Heart right ventricle (tissue), 16 donors: ENCODE data around the gene FRAS1. TPM values are rescaled to one million over a fixed set of nuclear protein-coding genes. Genes with fewer than 3 reads are reported as not detected.

Experiments
- ATAC-seq, 8 donors: fragments of 200-7000 bp; cut with Tn5 transposase; one replicate each; pipeline ENCODE4 v1.9.1; 2020; ENCODE audit warnings: mild to moderate bottlenecking in 8 of 8, moderate library complexity in 8 of 8, moderate number of reproducible peaks in 1 of 8
- DNase-seq, 2 donors: peaks; one replicate each; pipeline ENCODE4 v3.0.0-alpha.2; 2020
- H3K27ac ChIP-seq, 10 donors: fragments of 200-600 bp; sonication (generic) in 2 of 10; one replicate each; pipeline versions ENCODE4 v1.5.0 to v1.8.0; 2020 to 2022; ENCODE audit warnings: mild to moderate bottlenecking in 3 of 10
- H3K27me3 ChIP-seq, 7 donors: fragments of 200-600 bp; one replicate each; pipeline ENCODE4 v1.8.0; 2021 to 2022; ENCODE audit warnings: mild to moderate bottlenecking in 2 of 7
- H3K36me3 ChIP-seq, 9 donors: fragments of 200-600 bp; sonication (generic) in 1 of 9; one replicate each; pipeline versions ENCODE4 v1.5.0 to v1.8.0; 2020 to 2022; ENCODE audit warnings: mild to moderate bottlenecking in 2 of 9
- H3K4me1 ChIP-seq, 9 donors: fragments of 200-600 bp; sonication (generic) in 1 of 9; one replicate each; pipeline versions ENCODE4 v1.5.0 to v1.8.0; 2020 to 2022; ENCODE audit warnings: mild to moderate bottlenecking in 4 of 9
- H3K4me3 ChIP-seq, 10 donors: fragments of 200-600 bp; sonication (generic) in 2 of 10; one replicate each; pipeline versions ENCODE4 v1.5.0 to v1.8.0; 2020 to 2022; ENCODE audit warnings: mild to moderate bottlenecking in 7 of 10, moderate library complexity in 2 of 10
- H3K9me3 ChIP-seq, 11 donors: fragments of 200-600 bp in 10 of 11; sonication (generic) in 2 of 11; one replicate each; pipeline versions ENCODE4 v1.5.0 to v1.8.0; 2013 to 2022; ENCODE audit warnings: mild to moderate bottlenecking in 2 of 11, control low read depth in 1 of 11, moderate library complexity in 1 of 11
- CTCF ChIP-seq, 9 donors: fragments of 200-600 bp; sonication (generic) in 2 of 9; IDR thresholded peaks; one replicate each; pipeline versions ENCODE4 v1.5.0 to v1.8.0; 2021 to 2022; ENCODE audit warnings: antibody characterized with exemption in 9 of 9, mild to moderate bottlenecking in 5 of 9, moderate library complexity in 1 of 9
- WGBS, 2 donors: extraction: QIAGEN DNeasy Blood & Tissue Kit; methylation state at CpG; one replicate each; pipeline ENCODE4 v1.1.7; 2013; ENCODE audit warnings: inconsistent platforms in 1 of 2; 5-methylcytosine and 5-hydroxymethylcytosine counted together
- intact Hi-C, 10 donors: fragments of 100-400 bp; cut with DNase I; formaldehyde crosslinking; loops; one replicate each; pipeline versions ENCODE4 v1.11.1 to v1.14.2; 2022
- polyA plus RNA-seq, 2 donors: library from polyadenylated mRNA; stranded (reverse); fragments of 200-250 nt; gene quantifications; one replicate each; pipeline ENCODE4 v1.2.3, GENCODE V29; 2013
- total RNA-seq, 10 donors: library from RNA; stranded (reverse); fragmentation: NEBNext Ultra II Directional in 3 of 10; extraction: Animal tissue kit (Norgen Biotek cat#: 25700) in 3 of 10; gene quantifications; one replicate each; pipeline versions ENCODE4 v1.2.1 to v1.2.4, GENCODE V29; 2021 to 2023
- donor health status: Arrhythmogenic right ventricular cardiomyopathy.
- donor health status: ischemic (EF 13 %, LVEDD 7.1; RV severe dilation, severe dysfunction).
- donor health status: healthy with polysubstance abuse.
- donor health status: DM: no; HTN: yes; CAD: no.
- donor health status: DM: no; HTN: no; CAD: no.
- donor health status: ischemic (EF 25% LVEDD 6.9; RV normal size, moderate dysfunction).
- donor health status: ischemic (EF 25% LVEDD 5.7; RV mildly dilated, moderate dysfunction).
- donor health status: healthy.
- donor health status: DM: yes; HTN: yes; CAD: no.
- donor health status: Ischemic cardiomyopathy.
- donor health status: ischemic (EF 35%, LVEDD 5.7; RV mildly dilated, moderate dysfunction).
- donor health status: nonischemic (EF 11% LVEDD 7.7; RV severe dilation, severe dysfunction).
- donor health status: DM: yes; HTN: yes; CAD: no.
- donor health status: PGD.
- donor health status: ischemic (EF 29% LVEDD 5.4; RV normal size, mild dysfunction).
- donor health status: nonischemic (EF 23%, LVEDD 6.1; RV moderate dilation, normal function).

FRAS1 gene
- total and polyA plus RNA-seq, 12 donors: 0.93 to 6.2 (median 3.1) TPM

- ATAC-seq: no peak
- intact Hi-C loops: no loop called here
- Histone ChIP-seq H3K4me1 (peaks cover 0 to 9% (median 0%) of the 10 kb centered on the region in 9 donors), H3K4me3 (no peak overlapping the region), H3K27ac (no peak overlapping the region), H3K9me3 (peaks cover 0 to 7% (median 0%) of the 10 kb centered on the region in 11 donors), H3K27me3 (no peaks in the 10 kb centered on the region), H3K36me3 (no peaks in the 10 kb centered on the region)
- TF ChIP-seq CTCF (IDR thresholded peaks at IDR 0.05): no peak
- DNase-seq: no peak
These were observed 35.7 kb downstream of the FRAS1 start for GRCh38 chr4:78092850-78093249.

GRCh38 chr4:78095081-78095480 lies 38.0 kb downstream of the FRAS1 start:
- peaks cover 3 to 22% (median 12%) of the 10 kb centered on the region in 9 donors for H3K4me1 ChIP-seq
- 63 to 69% methylated on average over 2 of the region's 2 CpGs for WGBS, 2 donors
- intact Hi-C loops: no loop called here

GRCh38 chr4:78099058-78099457 lies 41.9 kb downstream of the FRAS1 start:
- no peaks in the 10 kb centered on the region for H3K36me3 ChIP-seq
- peak in 1 of 2 donors; percentile 10 for DNase-seq
- no peak overlapping the region for H3K4me3 ChIP-seq
- intact Hi-C loops: loop anchor here in 1 of 10 donors (1.0 kb wide), 1 partner anchor 22 kb away; no protein-coding TSS in a partner anchor
- TF ChIP-seq CTCF (IDR thresholded peaks at IDR 0.05): no peak
- peaks cover 0 to 7% (median 0%) of the 10 kb centered on the region in 11 donors for H3K9me3 ChIP-seq
- no peaks in the 10 kb centered on the region for H3K27me3 ChIP-seq
- WGBS, 2 donors: 35 to 51% methylated on average over 3 of the region's 3 CpGs
- peak; percentile 43 to 97 (median 92) for ATAC-seq
- peak overlapping the region in 6 of 10 donors; percentile 19 to 50 (median 46) for H3K27ac ChIP-seq
- H3K4me1 ChIP-seq: peaks cover 0 to 25% (median 12%) of the 10 kb centered on the region in 9 donors

More at GRCh38 chr4:78095081-78095480, 38.0 kb downstream of the FRAS1 start:
- ATAC-seq (no peak), DNase-seq (no peak)
- H3K4me3 ChIP-seq: no peak overlapping the region
- no peaks in the 10 kb centered on the region for H3K36me3 ChIP-seq
- H3K27ac ChIP-seq: no peak overlapping the region
- H3K9me3 ChIP-seq: peaks cover 0 to 7% (median 0%) of the 10 kb centered on the region in 11 donors
- TF ChIP-seq CTCF (IDR thresholded peaks at IDR 0.05): no peak
- no peaks in the 10 kb centered on the region for H3K27me3 ChIP-seq

- TF ChIP-seq CTCF (IDR thresholded peaks at IDR 0.05): no peak
- Histone ChIP-seq H3K36me3 (no peaks in the 10 kb centered on the region), H3K27ac (peak overlapping the region in 3 of 10 donors; percentile 37 to 48 (median 44)), H3K27me3 (no peaks in the 10 kb centered on the region), H3K4me1 (peaks cover 0 to 25% (median 12%) of the 10 kb centered on the region in 9 donors), H3K9me3 (peaks cover 0 to 7% (median 0%) of the 10 kb centered on the region in 11 donors), H3K4me3 (no peak overlapping the region)
- peak in 4 of 8 donors; percentile 60 to 78 (median 68) for ATAC-seq
- intact Hi-C loops: no loop called here
- peak in 1 of 2 donors; percentile 10 for DNase-seq
These were observed 42.9 kb downstream of the FRAS1 start for GRCh38 chr4:78100060-78100459.
